ENCODE results near the gene GTPBP10.

DNA sequence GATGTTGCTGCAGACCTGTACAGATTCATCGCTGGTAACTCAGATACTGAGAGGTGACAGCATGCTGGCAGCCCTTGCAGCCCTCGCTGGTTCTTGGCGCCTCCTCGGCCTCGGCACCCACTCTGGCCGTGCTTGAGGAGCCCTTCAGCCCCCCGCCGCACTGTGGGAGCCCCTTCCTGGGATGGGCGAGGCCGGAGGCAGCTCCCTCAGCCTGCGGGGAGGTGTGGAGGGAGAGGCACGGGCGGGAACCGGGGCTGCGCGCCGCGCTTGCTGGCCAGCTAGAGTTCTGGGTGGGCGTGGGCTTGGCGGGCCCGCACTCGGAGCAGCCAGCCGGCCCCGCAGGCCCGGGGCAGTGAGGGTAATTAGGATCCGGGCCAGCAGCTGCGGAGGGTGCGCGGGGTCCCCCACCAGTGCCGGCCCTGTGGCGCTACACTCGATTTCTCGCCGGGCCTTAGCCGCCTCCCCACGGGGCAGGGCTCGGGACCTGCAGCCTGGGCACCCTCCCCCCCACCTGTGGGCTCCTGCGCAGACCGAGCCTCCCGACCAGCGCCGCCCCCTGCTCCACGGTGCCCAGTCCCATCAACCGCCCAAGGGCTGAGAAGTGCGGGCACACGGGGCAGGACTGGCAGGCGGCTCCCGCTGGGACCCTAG lies 12.2 kb upstream of the GTPBP10 start:
- TF ChIP-seq, protein P1, sequence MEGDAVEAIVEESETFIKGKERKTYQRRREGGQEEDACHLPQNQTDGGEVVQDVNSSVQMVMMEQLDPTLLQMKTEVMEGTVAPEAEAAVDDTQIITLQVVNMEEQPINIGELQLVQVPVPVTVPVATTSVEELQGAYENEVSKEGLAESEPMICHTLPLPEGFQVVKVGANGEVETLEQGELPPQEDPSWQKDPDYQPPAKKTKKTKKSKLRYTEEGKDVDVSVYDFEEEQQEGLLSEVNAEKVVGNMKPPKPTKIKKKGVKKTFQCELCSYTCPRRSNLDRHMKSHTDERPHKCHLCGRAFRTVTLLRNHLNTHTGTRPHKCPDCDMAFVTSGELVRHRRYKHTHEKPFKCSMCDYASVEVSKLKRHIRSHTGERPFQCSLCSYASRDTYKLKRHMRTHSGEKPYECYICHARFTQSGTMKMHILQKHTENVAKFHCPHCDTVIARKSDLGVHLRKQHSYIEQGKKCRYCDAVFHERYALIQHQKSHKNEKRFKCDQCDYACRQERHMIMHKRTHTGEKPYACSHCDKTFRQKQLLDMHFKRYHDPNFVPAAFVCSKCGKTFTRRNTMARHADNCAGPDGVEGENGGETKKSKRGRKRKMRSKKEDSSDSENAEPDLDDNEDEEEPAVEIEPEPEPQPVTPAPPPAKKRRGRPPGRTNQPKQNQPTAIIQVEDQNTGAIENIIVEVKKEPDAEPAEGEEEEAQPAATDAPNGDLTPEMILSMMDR (IDR thresholded peaks at IDR 0.05) = no peak
- TF ChIP-seq POLR2A (IDR thresholded peaks at IDR 0.05) = no peak

Data from sigmoid colon (tissue), 3 donors.